ENCODE data around the gene MYL12A. TPM values are rescaled to one million over a fixed set of nuclear protein-coding genes. Genes with fewer than 3 reads are reported as not detected.

MYL12A gene
- total and polyA plus RNA-seq, 2 of the 13 experiments (the other 11 are each of a cell fraction or from before 2014, with no cell fraction given), result 261 to 277 TPM

- TF ChIP-seq, protein P1, sequence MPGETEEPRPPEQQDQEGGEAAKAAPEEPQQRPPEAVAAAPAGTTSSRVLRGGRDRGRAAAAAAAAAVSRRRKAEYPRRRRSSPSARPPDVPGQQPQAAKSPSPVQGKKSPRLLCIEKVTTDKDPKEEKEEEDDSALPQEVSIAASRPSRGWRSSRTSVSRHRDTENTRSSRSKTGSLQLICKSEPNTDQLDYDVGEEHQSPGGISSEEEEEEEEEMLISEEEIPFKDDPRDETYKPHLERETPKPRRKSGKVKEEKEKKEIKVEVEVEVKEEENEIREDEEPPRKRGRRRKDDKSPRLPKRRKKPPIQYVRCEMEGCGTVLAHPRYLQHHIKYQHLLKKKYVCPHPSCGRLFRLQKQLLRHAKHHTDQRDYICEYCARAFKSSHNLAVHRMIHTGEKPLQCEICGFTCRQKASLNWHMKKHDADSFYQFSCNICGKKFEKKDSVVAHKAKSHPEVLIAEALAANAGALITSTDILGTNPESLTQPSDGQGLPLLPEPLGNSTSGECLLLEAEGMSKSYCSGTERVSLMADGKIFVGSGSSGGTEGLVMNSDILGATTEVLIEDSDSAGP (CRISPR knock-in tag; IDR thresholded peaks at IDR 0.05; ENCODE audit: borderline replicate concordance), result peak; percentile 29; the same call in 1 of the 2 replicates
- TF ChIP-seq ZNF772 (CRISPR knock-in tag; IDR thresholded peaks at IDR 0.05), result peak; percentile 72; the same call in 1 of the 2 replicates
- TF ChIP-seq HDAC1 (CRISPR knock-in tag; IDR thresholded peaks at IDR 0.05), result peak; percentile 85
- TF ChIP-seq ASH2L (IDR thresholded peaks at IDR 0.05; ENCODE audit: insufficient read length, low read depth, low read length), result peak; percentile 87
- TF ChIP-seq ZBTB21 (CRISPR knock-in tag; IDR thresholded peaks at IDR 0.05), result 0 out of 2 replicates have a peak, but pooled peaks have one; percentile 57
- peak; percentile 79; the same call in 1 of the 2 replicates for TF ChIP-seq SNAPC4 (CRISPR knock-in tag; IDR thresholded peaks at IDR 0.05)
- peak; percentile 87 for TF ChIP-seq SAP130 (CRISPR knock-in tag; IDR thresholded peaks at IDR 0.05; ENCODE audit: low read depth)
- no peak; the same call in 1 of the 2 replicates for TF ChIP-seq JUNB (CRISPR knock-in tag; IDR thresholded peaks at IDR 0.05; ENCODE audit: borderline replicate concordance)
- TF ChIP-seq ZNF430 (CRISPR knock-in tag; IDR thresholded peaks at IDR 0.05), result no peak
- TF ChIP-seq AHDC1 (CRISPR knock-in tag; IDR thresholded peaks at IDR 0.05; ENCODE audit: borderline replicate concordance), result peak; percentile 96
- TF ChIP-seq KAT7 (CRISPR knock-in tag; IDR thresholded peaks at IDR 0.05; ENCODE audit: borderline replicate concordance), result 0 out of 2 replicates have a peak, but pooled peaks have one; percentile 15
- TF ChIP-seq HMG20B (CRISPR knock-in tag; conservative IDR thresholded peaks at IDR 0.05), result peak; percentile 99
- TF ChIP-seq DMAP1 (CRISPR knock-in tag; IDR thresholded peaks at IDR 0.05), result peak; percentile 13; the same call in 1 of the 2 replicates
- TF ChIP-seq TEAD3 (CRISPR knock-in tag; optimal IDR thresholded peaks at IDR 0.05; ENCODE audit: borderline replicate concordance), result peak; percentile 95
- TF ChIP-seq ZNF570 (CRISPR knock-in tag; IDR thresholded peaks at IDR 0.05; ENCODE audit: borderline replicate concordance), result no peak
- TF ChIP-seq SP4 (CRISPR knock-in tag; IDR thresholded peaks at IDR 0.05), result no peak
- peak; percentile 95 for TF ChIP-seq GATA4 (IDR thresholded peaks at IDR 0.05; ENCODE audit: borderline replicate concordance, low read depth)
These were observed 14.0 kb upstream of the MYL12A start (continued) for GRCh38 chr18:3233433-3234168.
